GM12801 (cell line): Measurements from ENCODE around the gene SHC1.
A peak's percentile ranks its signal among the peaks of the same experiment; 100 is the strongest.

ENCODE experiments used
- TF ChIP-seq, protein P1 (sequence below): IDR thresholded peaks from one replicate; pipeline ENCODE4 v1.5.1; 2011; ENCODE audit warnings: control low read depth; ENCODE audit not compliant: insufficient read length; ENCODE audit errors: extremely low read depth

SHC1 gene

DNA sequence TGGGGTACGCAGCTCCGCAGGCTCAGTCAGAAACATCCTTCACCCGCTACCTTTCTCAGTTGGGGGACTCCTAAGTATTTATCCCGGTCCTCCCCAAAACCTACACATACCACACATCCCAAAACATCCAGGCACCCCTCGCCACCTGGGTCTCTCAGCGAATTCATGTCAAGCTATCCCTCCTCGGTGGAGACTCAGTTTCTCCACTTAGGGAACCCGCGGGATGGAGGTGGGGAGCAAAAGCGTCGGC is 30.8 kb upstream of the SHC1 start:
- TF ChIP-seq, protein P1, sequence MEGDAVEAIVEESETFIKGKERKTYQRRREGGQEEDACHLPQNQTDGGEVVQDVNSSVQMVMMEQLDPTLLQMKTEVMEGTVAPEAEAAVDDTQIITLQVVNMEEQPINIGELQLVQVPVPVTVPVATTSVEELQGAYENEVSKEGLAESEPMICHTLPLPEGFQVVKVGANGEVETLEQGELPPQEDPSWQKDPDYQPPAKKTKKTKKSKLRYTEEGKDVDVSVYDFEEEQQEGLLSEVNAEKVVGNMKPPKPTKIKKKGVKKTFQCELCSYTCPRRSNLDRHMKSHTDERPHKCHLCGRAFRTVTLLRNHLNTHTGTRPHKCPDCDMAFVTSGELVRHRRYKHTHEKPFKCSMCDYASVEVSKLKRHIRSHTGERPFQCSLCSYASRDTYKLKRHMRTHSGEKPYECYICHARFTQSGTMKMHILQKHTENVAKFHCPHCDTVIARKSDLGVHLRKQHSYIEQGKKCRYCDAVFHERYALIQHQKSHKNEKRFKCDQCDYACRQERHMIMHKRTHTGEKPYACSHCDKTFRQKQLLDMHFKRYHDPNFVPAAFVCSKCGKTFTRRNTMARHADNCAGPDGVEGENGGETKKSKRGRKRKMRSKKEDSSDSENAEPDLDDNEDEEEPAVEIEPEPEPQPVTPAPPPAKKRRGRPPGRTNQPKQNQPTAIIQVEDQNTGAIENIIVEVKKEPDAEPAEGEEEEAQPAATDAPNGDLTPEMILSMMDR, result no peak

DNA sequence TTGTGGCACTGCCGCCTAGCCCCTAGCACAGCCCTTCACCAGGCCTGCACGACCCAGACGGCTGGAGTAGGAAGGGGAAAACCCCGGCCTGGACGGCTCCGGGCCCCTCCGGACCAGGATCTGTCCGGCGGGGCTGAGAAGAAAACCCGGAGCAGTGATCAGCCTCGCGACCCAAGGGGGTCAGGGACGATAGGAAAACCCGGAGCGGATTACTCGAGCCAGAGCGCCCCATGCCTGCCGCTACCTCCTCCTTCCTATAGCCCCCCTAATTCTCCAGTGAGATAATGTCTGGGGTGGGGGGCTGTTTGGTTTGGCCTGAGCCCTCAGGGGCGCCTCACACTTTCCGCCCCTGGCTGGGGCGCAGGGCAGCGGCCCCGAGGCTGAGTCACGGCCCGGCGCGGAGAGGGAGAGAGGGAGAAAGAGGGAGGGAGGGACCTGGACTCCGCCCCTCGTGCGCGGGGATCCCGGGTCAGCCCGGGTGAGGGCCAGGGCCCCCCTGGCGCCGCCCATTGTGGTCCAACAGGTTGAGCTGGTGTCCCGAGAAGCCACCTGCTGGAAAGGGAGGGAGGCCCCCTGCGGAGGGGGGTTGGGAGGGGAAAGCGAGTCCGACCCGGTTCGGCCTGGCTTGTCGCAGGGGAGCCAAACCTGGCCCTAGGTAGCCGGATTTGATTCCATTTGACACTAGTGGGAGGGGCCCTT is 30.3 kb upstream of the SHC1 start:
- TF ChIP-seq, protein P1, result no peak

DNA sequence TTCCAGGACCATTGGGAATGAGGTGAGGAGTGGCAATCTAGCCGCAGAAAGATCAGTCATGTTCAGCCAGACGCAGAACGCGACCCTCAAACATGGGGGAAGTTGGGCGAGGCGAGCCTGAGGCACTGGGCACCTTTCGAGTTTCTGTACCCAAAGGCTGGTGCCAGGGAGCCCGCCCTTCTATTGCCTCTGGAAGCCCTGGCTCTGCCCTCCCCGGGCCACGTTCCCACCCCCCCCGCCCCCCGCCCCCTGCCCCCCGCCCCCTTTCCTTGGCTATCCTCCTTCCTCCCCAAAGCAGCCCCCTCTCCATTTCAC is 29.8 kb upstream of the SHC1 start:
- TF ChIP-seq, protein P1, result no peak

DNA sequence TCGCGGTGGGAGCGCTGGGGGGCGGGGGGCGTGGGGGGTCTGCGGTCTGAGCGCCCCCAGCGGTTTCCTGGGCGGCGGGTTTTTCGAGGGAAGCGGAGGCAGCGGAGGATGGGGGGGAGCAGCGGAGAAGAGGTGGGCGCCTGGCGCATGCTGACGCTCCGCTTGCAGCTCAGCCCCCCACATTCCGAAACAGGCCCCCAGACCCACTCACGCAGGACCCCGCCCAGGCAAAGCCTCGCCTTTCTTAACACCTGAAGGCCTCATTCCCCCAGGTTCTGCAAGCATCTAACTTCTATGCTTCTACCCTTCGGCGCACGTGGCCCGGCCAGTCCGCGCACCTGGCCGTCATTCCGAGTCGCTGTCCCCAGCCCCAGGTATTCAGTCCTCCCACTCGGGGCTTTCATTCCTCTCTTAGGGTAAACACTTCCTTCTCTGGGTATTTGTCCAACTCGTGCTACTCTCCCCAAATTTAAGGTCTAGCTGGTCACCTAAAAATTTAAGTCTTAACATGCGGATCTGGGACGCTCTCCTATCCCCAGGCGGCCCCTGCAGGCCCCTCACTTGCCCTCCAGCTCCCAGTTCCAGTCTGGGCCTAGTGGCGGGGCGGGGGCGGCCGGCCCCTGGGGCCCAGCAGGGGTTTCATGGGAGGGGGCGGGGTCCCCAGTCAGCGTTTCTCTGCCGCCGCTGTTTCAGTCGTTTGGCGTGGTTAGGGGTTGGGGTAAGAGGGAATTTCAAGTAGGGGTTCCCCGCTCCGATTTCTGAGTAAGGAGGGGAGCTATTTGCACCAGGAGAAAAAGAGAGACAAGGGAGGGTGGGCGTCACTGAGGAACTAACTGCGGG is 29.2 kb upstream of the SHC1 start:
- TF ChIP-seq, protein P1, result no peak

DNA sequence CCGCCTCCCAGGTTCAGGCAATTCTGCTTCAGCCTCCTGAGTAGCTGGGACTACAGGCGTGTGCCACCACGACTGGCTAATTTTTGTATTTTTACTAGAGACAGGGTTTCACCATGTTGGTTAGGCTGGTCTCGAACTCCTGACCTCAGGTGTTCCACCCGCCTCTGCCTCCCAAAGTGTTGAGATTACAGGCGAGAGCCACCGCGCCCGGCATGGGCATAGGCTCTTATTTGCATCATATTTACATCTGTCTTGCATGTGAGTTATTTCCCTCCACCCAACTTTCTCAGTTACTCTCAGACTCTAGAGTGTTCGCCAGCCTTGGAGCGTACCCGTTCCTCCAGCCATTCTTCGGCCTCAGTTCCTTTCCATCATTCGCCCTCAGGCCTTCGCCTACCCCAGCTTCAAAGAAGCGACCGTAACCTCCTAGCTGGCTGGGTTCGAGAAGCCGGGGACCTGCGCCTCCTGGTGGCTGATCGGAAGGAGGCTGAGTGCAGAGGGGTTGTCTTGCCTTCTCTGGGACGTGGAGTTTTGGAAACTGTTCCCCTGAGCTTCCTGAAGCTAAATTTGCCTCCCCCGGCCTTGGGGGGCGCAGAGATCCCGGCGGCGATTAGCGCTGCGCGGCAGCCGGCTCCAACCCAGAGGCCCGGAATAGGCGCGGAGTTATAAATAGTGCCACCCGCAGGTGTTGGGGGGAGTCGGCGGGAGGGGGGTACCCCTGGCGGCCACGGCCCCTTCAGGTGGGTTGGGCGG is 28.4 kb upstream of the SHC1 start:
- TF ChIP-seq, protein P1, result peak; percentile 72

DNA sequence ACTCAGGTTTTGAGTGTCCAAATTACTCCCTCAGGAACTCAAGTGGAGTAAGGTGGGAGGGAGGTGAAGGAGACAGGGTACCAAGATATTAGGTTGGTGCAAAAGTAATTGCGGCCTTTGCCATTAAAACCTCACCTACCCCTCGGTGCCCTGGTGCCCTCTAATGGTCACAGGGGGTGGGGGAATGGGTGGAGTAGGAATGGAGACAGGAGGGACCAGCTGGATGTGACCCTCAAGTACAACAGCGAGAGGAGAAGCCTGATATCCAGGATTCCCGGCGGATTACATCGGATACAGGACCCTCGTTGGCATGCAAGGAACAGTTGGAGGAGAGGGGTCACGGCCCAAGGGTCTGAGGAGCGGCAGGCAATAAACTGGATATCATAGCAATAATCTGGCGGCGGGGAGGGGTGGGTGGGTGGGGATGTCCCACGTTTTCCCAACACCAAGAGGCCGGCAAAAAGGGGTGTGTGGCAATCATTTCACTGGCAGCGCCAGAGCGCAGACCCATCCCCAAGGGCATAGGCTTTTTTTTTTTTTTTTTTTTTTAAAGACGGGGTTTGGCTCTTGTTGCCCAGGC is 27.7 kb upstream of the SHC1 start:
- TF ChIP-seq, protein P1, result no peak

DNA sequence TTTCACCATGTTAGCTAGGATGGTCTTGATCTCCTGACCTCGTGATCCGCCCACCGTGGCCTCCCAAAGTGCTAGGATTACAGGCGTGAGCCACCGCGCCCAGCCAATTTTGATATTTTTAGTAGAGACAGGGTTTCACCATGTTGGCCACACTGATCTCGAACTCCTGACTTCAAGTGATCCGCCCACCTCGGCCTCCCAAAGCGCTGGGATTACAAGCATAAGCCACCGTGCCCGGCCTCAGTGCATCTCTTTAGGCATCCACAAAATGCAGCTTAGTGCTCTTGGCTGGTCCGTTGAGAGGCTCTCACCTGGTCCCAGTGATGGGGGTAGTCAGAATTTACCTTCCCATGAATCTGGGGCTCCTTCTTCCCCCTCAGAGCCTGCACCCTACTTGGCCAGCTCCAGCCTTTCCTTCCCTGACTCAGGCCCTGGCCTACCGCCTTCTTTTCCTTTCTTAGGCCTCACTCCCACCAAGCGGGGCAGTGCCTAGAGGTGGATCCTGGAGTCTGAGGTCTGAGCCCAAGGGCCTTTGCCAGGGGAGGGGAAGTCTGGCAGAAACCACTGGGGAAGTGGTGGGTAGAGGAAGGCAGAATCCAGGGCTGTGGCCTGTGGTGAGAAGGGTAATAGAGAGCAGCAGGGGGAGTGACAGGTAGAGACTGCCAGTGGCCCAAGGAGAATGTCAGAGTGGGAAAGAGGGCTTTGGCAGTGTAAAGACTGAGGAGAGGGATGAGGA is 26.6 kb upstream of the SHC1 start:
- TF ChIP-seq, protein P1, result no peak
